GM18502 (cell line): ENCODE measurements around the gene OTX2.

Experiments used
- ATAC-seq: cut with Tn5 transposase; IDR thresholded peaks from one replicate; pipeline ENCODE4 v1.9.1; 2021; ENCODE audit warnings: mild to moderate bottlenecking; ENCODE audit not compliant: unreplicated experiment, poor library complexity

Gene OTX2

GRCh38 chr14:56810147-56810719 is at the start of gene OTX2:
Gene OTX2, minus strand, starts transcription at chr14:56810479. Its CDS starts 5,023 bp downstream, at chr14:56805456.
- ATAC-seq: no peak

- ATAC-seq: no peak
Observed at GRCh38 chr14:56858422-56858821, 48.1 kb upstream of the OTX2 start.

GRCh38 chr14:56857216-56857615 is 46.9 kb upstream of the OTX2 start:
- ATAC-seq: no peak

- no peak for ATAC-seq
Observed at GRCh38 chr14:56855891-56856461, 45.7 kb upstream of the OTX2 start.

- ATAC-seq: no peak
Observed at GRCh38 chr14:56854325-56854724, 44.0 kb upstream of the OTX2 start.

- ATAC-seq: no peak
Observed at GRCh38 chr14:56846970-56847930, 37.0 kb upstream of the OTX2 start.

GRCh38 chr14:56844406-56845002 is 34.2 kb upstream of the OTX2 start:
- ATAC-seq: no peak

GRCh38 chr14:56841611-56842010 is 31.3 kb upstream of the OTX2 start:
- ATAC-seq: no peak

GRCh38 chr14:56840221-56840620 is 29.9 kb upstream of the OTX2 start:
- no peak for ATAC-seq

GRCh38 chr14:56829151-56829550 is 18.9 kb upstream of the OTX2 start:
- ATAC-seq: no peak

GRCh38 chr14:56826214-56826613 is 15.9 kb upstream of the OTX2 start:
- no peak for ATAC-seq

GRCh38 chr14:56821805-56822610 is 11.7 kb upstream of the OTX2 start:
- no peak for ATAC-seq

- no peak for ATAC-seq
Observed at GRCh38 chr14:56821177-56821576, 10.9 kb upstream of the OTX2 start.

GRCh38 chr14:56817396-56817921 is 7.2 kb upstream of the OTX2 start:
- ATAC-seq: no peak

GRCh38 chr14:56816574-56817391 is 6.5 kb upstream of the OTX2 start:
- ATAC-seq: no peak

- ATAC-seq: no peak
Observed at GRCh38 chr14:56815745-56816144, 5.5 kb upstream of the OTX2 start.

GRCh38 chr14:56814969-56815700 is 4.9 kb upstream of the OTX2 start:
- no peak for ATAC-seq

GRCh38 chr14:56814519-56814959 is 4.3 kb upstream of the OTX2 start:
- ATAC-seq: no peak
